Measurements from ENCODE around the gene KLHDC3.
"Not testable (repeated sequence)": the region's sequence is repeated elsewhere in the genome, so short reads cannot be mapped to it uniquely, and the experiment has no call there.

KLHDC3 gene

GRCh38 chr6:42989923-42990322 is 24.1 kb upstream of the KLHDC3 start:
- no peak for FAIRE-seq

- no peak for FAIRE-seq
Measured at GRCh38 chr6:42993445-42993844, 20.6 kb upstream of the KLHDC3 start.

- FAIRE-seq: no peak
Measured at GRCh38 chr6:42996513-42996912, 17.5 kb upstream of the KLHDC3 start.

- FAIRE-seq: not testable (repeated sequence)
Measured at GRCh38 chr6:42998205-42998604, 15.8 kb upstream of the KLHDC3 start.

- FAIRE-seq: no peak
Measured at GRCh38 chr6:43001843-43002242, 12.2 kb upstream of the KLHDC3 start.

- no peak for FAIRE-seq
Measured at GRCh38 chr6:43005844-43006243, 8.2 kb upstream of the KLHDC3 start.

GRCh38 chr6:43006251-43006650 is 7.8 kb upstream of the KLHDC3 start:
- FAIRE-seq: no peak

GRCh38 chr6:43007126-43007525 is 6.9 kb upstream of the KLHDC3 start:
- no peak for FAIRE-seq

- no peak for FAIRE-seq
Measured at GRCh38 chr6:43009124-43009523, 4.9 kb upstream of the KLHDC3 start.

GRCh38 chr6:43011207-43011606 is 2.8 kb upstream of the KLHDC3 start:
- FAIRE-seq: no peak

GRCh38 chr6:43012364-43012763 is 1.7 kb upstream of the KLHDC3 start:
- no peak for FAIRE-seq

- FAIRE-seq: no peak
Measured at GRCh38 chr6:43013097-43013842, 779 bp upstream of the KLHDC3 start.

- no peak for FAIRE-seq
Measured at GRCh38 chr6:43014434-43014909, 423 bp downstream of the KLHDC3 start.

GRCh38 chr6:43016176-43016942 is 2.3 kb downstream of the KLHDC3 start:
- FAIRE-seq: no peak

- no peak for FAIRE-seq
Measured at GRCh38 chr6:43016943-43017334, 2.9 kb downstream of the KLHDC3 start.

- FAIRE-seq: no peak
Measured at GRCh38 chr6:43019152-43019551, 5.1 kb downstream of the KLHDC3 start.

GRCh38 chr6:43020052-43020705 is 6.1 kb downstream of the KLHDC3 start:
- FAIRE-seq: no peak

- FAIRE-seq: no peak
Measured at GRCh38 chr6:43020847-43021246, 6.8 kb downstream of the KLHDC3 start.

- FAIRE-seq: no peak
Measured at GRCh38 chr6:43021270-43022047, 7.4 kb downstream of the KLHDC3 start, which contains the start of gene RRP36. Gene RRP36, plus strand, starts transcription at chr6:43021623. Its CDS starts 32 bp downstream, at chr6:43021655.

GRCh38 chr6:43024436-43024835 is 10.4 kb downstream of the KLHDC3 start:
- no peak for FAIRE-seq

- FAIRE-seq: no peak
Measured at GRCh38 chr6:43026365-43026764, 12.3 kb downstream of the KLHDC3 start.

- FAIRE-seq: no peak
Measured at GRCh38 chr6:43029120-43029519, 15.1 kb downstream of the KLHDC3 start.

- FAIRE-seq: no peak
Measured at GRCh38 chr6:43032326-43032725, 18.3 kb downstream of the KLHDC3 start.
